K562 (cell line): ENCODE results near the gene CRYBG3. TPM values are rescaled to one million over a fixed set of nuclear protein-coding genes. Genes with fewer than 3 reads are reported as not detected.

Experiments
- ATAC-seq: fragments of 200-7000 bp; cut with Tn5 transposase; 3 replicates; pipeline ENCODE4 v1.9.1; 2020; ENCODE audit warnings: moderate library complexity
- BruUV-seq: library from RNA; stranded (reverse); fragments of 400-500 nt; replicated peaks from 2 replicates; lab custom pipeline; 2021; lab: Mats Ljungman, UMichigan
- CTCF ChIA-PET: fragments of 300-600 bp; formaldehyde crosslinking; extraction: SDS; loops from one replicate; lab custom pipeline; 2021; ENCODE audit warnings: low intra/inter-chr PET ratio; lab: Yijun Ruan, JAX
- POLR2A ChIA-PET: fragments of 300-600, 350-650 bp; sonication (Branson Sonifier 250); formaldehyde crosslinking; extraction: SDS; loops from one replicate; lab custom pipeline; 2021; ENCODE audit warnings: antibody characterized with exemption, inconsistent platforms; lab: Yijun Ruan, JAX
- DNase-seq, 4 experiments: peaks; one replicate each; pipeline versions ENCODE4 v3.0.0 to v3.0.0-alpha.2; 2011 to 2018; ENCODE audit warnings: low spot score in 3 of 4, mixed read lengths in 3 of 4; ENCODE audit errors: extremely low read depth in 1 of 4
- FAIRE-seq: peaks from 2 replicates; lab custom pipeline; 2011; peaks lifted over from hg19 to GRCh38; lab: Jason Lieb, UNC
- H2AFZ ChIP-seq: 2 replicates; pipeline ENCODE4 v1.6.0; 2011; ENCODE audit warnings: low read depth, low read length, control low read depth, inconsistent platforms
- H3K27ac ChIP-seq: fragments of 200-600 bp; 3 replicates; pipeline ENCODE4 v1.8.0; 2011; ENCODE audit warnings: low read depth, mild to moderate bottlenecking, control low read depth, inconsistent platforms, low read length, moderate library complexity, mixed read lengths; ENCODE audit errors: extremely low read depth
- H3K27me3 ChIP-seq, 2 experiments: fragments of 300-600 bp in 1 of 2; 2 replicates in 1 of 2; 3 replicates in 1 of 2; pipeline versions ENCODE4 v1.6.0 to v1.8.0; 2011; ENCODE audit warnings: inconsistent platforms in 2 of 2, low read length in 2 of 2, mild to moderate bottlenecking in 1 of 2, mixed read lengths in 1 of 2, moderate library complexity in 1 of 2; ENCODE audit not compliant: control insufficient read depth in 2 of 2, insufficient read depth in 2 of 2
- H3K36me3 ChIP-seq: fragments of 300-600 bp; 3 replicates; pipeline ENCODE4 v1.8.0; 2011; ENCODE audit warnings: mild to moderate bottlenecking, low read length, inconsistent platforms; ENCODE audit not compliant: control insufficient read depth, insufficient read depth
- H3K4me1 ChIP-seq, 2 experiments: fragments of 200-600 bp in 1 of 2; replicated peaks in 1 of 2; 2 replicates in 1 of 2; 3 replicates in 1 of 2; pipeline versions ENCODE4 v1.5.1 to v1.8.0; 2011; ENCODE audit warnings: inconsistent platforms in 2 of 2, low read length in 2 of 2, mild to moderate bottlenecking in 1 of 2, mixed read lengths in 1 of 2, moderate library complexity in 1 of 2; ENCODE audit not compliant: control insufficient read depth in 2 of 2, insufficient read depth in 2 of 2
- H3K4me2 ChIP-seq: 2 replicates; pipeline ENCODE4 v1.6.1; 2011; ENCODE audit warnings: low read length, control low read depth, inconsistent platforms, mixed read lengths; ENCODE audit not compliant: insufficient read depth
- H3K4me3 ChIP-seq: fragments of 200-600 bp; sonication (generic), shearing (Covaris generic); 2 replicates; pipeline ENCODE4 v1.5.1; 2016; ENCODE audit warnings: control low read depth, inconsistent platforms
- H3K79me2 ChIP-seq: fragments of 200-600 bp; 3 replicates; pipeline ENCODE4 v1.8.0; 2011; ENCODE audit warnings: low read length, inconsistent platforms; ENCODE audit not compliant: control insufficient read depth, insufficient read depth
- H3K9ac ChIP-seq, 2 experiments: 2 replicates each; pipeline versions ENCODE4 v1.6.0 to v1.6.1; 2011; ENCODE audit warnings: low read depth in 2 of 2, low read length in 2 of 2, control low read depth in 1 of 2, inconsistent platforms in 1 of 2, mild to moderate bottlenecking in 1 of 2, mixed read lengths in 1 of 2; ENCODE audit not compliant: insufficient read depth in 1 of 2
- H3K9me1 ChIP-seq: one replicate; pipeline ENCODE4 v1.6.0; 2011; ENCODE audit warnings: inconsistent platforms, mild to moderate bottlenecking, low read length, moderate library complexity; ENCODE audit not compliant: control insufficient read depth, insufficient read depth
- H3K9me3 ChIP-seq: replicated peaks from 2 replicates; pipeline ENCODE4 v1.5.1; 2011; ENCODE audit warnings: low read depth, low read length, inconsistent platforms; ENCODE audit not compliant: control insufficient read depth, insufficient read depth
- H4K20me1 ChIP-seq: replicated peaks from 2 replicates; pipeline ENCODE4 v1.6.1; 2011; ENCODE audit warnings: low read length, inconsistent platforms, mixed read lengths; ENCODE audit not compliant: control insufficient read depth, insufficient read depth
- CBX1 ChIP-seq: sonication (generic); IDR thresholded peaks from 2 replicates; pipeline ENCODE4 v1.6.1; 2016; ENCODE audit warnings: antibody characterized with exemption, low read depth, mild to moderate bottlenecking
- HNRNPL ChIP-seq: fragments of 200-400 bp; formaldehyde crosslinking; IDR thresholded peaks from 2 replicates; pipeline ENCODE4 v1.6.1; 2017; ENCODE audit warnings: low read depth, mild to moderate bottlenecking, low read length
- MCM5 ChIP-seq: fragments of 450-650 bp; IDR thresholded peaks from 2 replicates; pipeline ENCODE4 v1.6.1; 2016; ENCODE audit warnings: low read depth
- MEF2A ChIP-seq: IDR thresholded peaks from 2 replicates; pipeline ENCODE4 v1.6.1; 2011; ENCODE audit warnings: low read depth, mild to moderate bottlenecking, low read length, moderate library complexity; ENCODE audit not compliant: control insufficient read depth
- MTA2 ChIP-seq: fragments of 450-650 bp; IDR thresholded peaks from 2 replicates; pipeline ENCODE4 v1.6.1; 2016; ENCODE audit warnings: low read depth
- NR2C2 ChIP-seq, 2 experiments: fragments of 200-800 bp in 1 of 2; sonication (Bioruptor generic) in 1 of 2; sonication (generic) in 1 of 2; formaldehyde crosslinking in 1 of 2; IDR thresholded peaks; 2 replicates each; pipeline versions ENCODE4 v1.6.1 to v1.8.0; 2016 to 2022; ENCODE audit warnings: mild to moderate bottlenecking in 1 of 2, missing compliant biosample characterization in 1 of 2, missing genetic modification characterization in 1 of 2, missing genetic modification reagents in 1 of 2
- PHTF2 ChIP-seq: fragments of 250-450 bp; sonication (Bioruptor Pico); IDR thresholded peaks from 2 replicates; pipeline ENCODE4 v1.5.0; 2021; ENCODE audit warnings: mild to moderate bottlenecking
- SAFB2 ChIP-seq: fragments of 200-400 bp; formaldehyde crosslinking; IDR thresholded peaks from 2 replicates; pipeline ENCODE4 v1.6.1; 2018; ENCODE audit warnings: borderline replicate concordance, low read length, low read depth, moderate library complexity; ENCODE audit not compliant: severe bottlenecking
- SPI1 ChIP-seq: IDR thresholded peaks from 2 replicates; pipeline ENCODE4 v1.6.1; 2011; ENCODE audit warnings: low read depth, low read length, control low read depth, borderline replicate concordance
- SRF ChIP-seq, 2 experiments: fragments of 250-450, 450-650 bp in 1 of 2; sonication (Bioruptor Pico) in 1 of 2; sonication (generic) in 1 of 2; formaldehyde crosslinking; IDR thresholded peaks; 2 replicates each; pipeline versions ENCODE4 v1.5.0 to v1.5.1; 2020 to 2022; ENCODE audit warnings: mild to moderate bottlenecking in 1 of 2, missing genetic modification reagents in 1 of 2
- XRCC5 ChIP-seq: fragments of 200-400 bp; formaldehyde crosslinking; IDR thresholded peaks from 2 replicates; pipeline ENCODE4 v1.6.1; 2017; ENCODE audit warnings: low read depth, mild to moderate bottlenecking, low read length
- ZKSCAN8 ChIP-seq: fragments of 200-800 bp; sonication (Bioruptor generic); IDR thresholded peaks from 2 replicates; pipeline ENCODE4 v1.6.1; 2016; ENCODE audit warnings: missing genetic modification characterization, missing compliant biosample characterization
- ZNF121 ChIP-seq: sonication (generic); formaldehyde crosslinking; conservative IDR thresholded peaks from 2 replicates; pipeline ENCODE4 v1.8.0; 2022; ENCODE audit warnings: missing genetic modification reagents
- ZNF354B ChIP-seq: fragments of 250-450 bp; sonication (Bioruptor Pico); IDR thresholded peaks from 2 replicates; pipeline ENCODE4 v1.4.0; 2020
- ZNF436 ChIP-seq: fragments of 250-450, 450-650 bp; sonication (Bioruptor Pico); formaldehyde crosslinking; IDR thresholded peaks from 2 replicates; pipeline ENCODE4 v1.7.0; 2020; ENCODE audit warnings: mild to moderate bottlenecking
- ZNF449 ChIP-seq: fragments of 250-450 bp; sonication (Bioruptor Pico); IDR thresholded peaks from 2 replicates; pipeline ENCODE4 v1.8.0; 2022; ENCODE audit warnings: moderate library complexity, mild to moderate bottlenecking, inconsistent platforms
- ZNF583 ChIP-seq: fragments of 250-450 bp; sonication (Bioruptor Pico); IDR thresholded peaks from 2 replicates; pipeline ENCODE4 v1.4.0; 2020
- ZNF780A ChIP-seq: fragments of 250-450 bp; sonication (Bioruptor Pico); IDR thresholded peaks from 2 replicates; pipeline ENCODE4 v1.5.0; 2021; ENCODE audit warnings: mild to moderate bottlenecking
- WGBS: fragments of 100-300 bp; shearing (Covaris generic); methylation state at CpG from one replicate; pipeline ENCODE4 v1.1.6; 2016; ENCODE audit warnings: low coverage, mixed read lengths; ENCODE audit not compliant: insufficient coverage; ENCODE audit errors: missing lambda C conversion rate; 5-methylcytosine and 5-hydroxymethylcytosine counted together
- in situ Hi-C: fragments of 300-500 bp; cut with MboI; formaldehyde crosslinking; loops from 4 replicates; pipeline ENCODE4 v1.15.0; 2018; ENCODE audit warnings: inconsistent platforms, mixed read lengths
- intact Hi-C: fragments of 100-400 bp; cut with micrococcal nuclease; formaldehyde crosslinking; loops from 2 replicates; pipeline ENCODE4 v1.14.2; 2022
- polyA plus RNA-seq, 8 experiments: library from polyadenylated mRNA; depleted of rRNA in 4 of 8; stranded (reverse) in 5 of 8; unstranded in 3 of 8; fragments of >200 nt; fragmentation: Nextera tagmentation in 2 of 8; fragmentation: Illumina TruSeq in 1 of 8; extraction: Ambion mirVana in 2 of 8; extraction: Trizol in 1 of 8; gene quantifications; 2 replicates each; pipeline versions ENCODE4 v1.2.1 to v1.2.3, GENCODE V29; 2011 to 2014; ENCODE audit warnings: inconsistent platforms in 1 of 8, missing spikeins in 1 of 8
- total RNA-seq, 7 experiments: library from RNA; depleted of rRNA in 6 of 7; stranded (reverse); fragments of >200 nt in 6 of 7; fragmentation: Illumina TruSeq in 2 of 7; extraction: Trizol in 2 of 7; gene quantifications; 2 replicates each; pipeline versions ENCODE4 v1.2.1 to v1.2.3, GENCODE V29; 2011 to 2021; ENCODE audit warnings: low replicate concordance in 1 of 7

CRYBG3 gene
- total and polyA plus RNA-seq, 9 of the 15 experiments (the other 6 are each of a cell fraction or from before 2014, with no cell fraction given): 0.08 to 0.72 (median 0.18) TPM

GRCh38 chr3:97871801-97872524 is 50.2 kb downstream of the CRYBG3 start:
- no peak overlapping the region for H3K27ac ChIP-seq
- 0% methylated on average over 6 of the region's 6 CpGs for WGBS
- H3K4me3 ChIP-seq: no peak overlapping the region
- no TSS peak for BruUV-seq
- DNase-seq: no peak
- no peaks in the 10 kb centered on the region for H3K4me1 ChIP-seq
- H4K20me1 ChIP-seq: no peaks in the 10 kb centered on the region
- POLR2A ChIA-PET: no interaction called here
- CTCF ChIA-PET: no interaction called here
- TF ChIP-seq ZKSCAN8 (CRISPR knock-in tag): no peak
- no peak for TF ChIP-seq HNRNPL
- no peak for TF ChIP-seq ZNF449 (CRISPR knock-in tag)
- TF ChIP-seq MCM5: no peak
- no peak for TF ChIP-seq SAFB2
- no peak for TF ChIP-seq ZNF583
- no peak for TF ChIP-seq ZNF780A (CRISPR knock-in tag)
- TF ChIP-seq ZNF354B (CRISPR knock-in tag): no peak
- no peak for TF ChIP-seq MTA2
- TF ChIP-seq CBX1: no peak
- TF ChIP-seq NR2C2 (CRISPR knock-in tag; IDR thresholded peaks at IDR 0.05): no peak
- TF ChIP-seq NR2C2 (tag; IDR thresholded peaks at IDR 0.05): no peak
- no peak for TF ChIP-seq ZNF436
- TF ChIP-seq XRCC5: no peak
- no peak for TF ChIP-seq PHTF2 (CRISPR knock-in tag)
- TF ChIP-seq ZNF121: no peak
- TF ChIP-seq SRF (CRISPR knock-in tag; IDR thresholded peaks at IDR 0.05): no peak
- no peak for TF ChIP-seq MEF2A
- TF ChIP-seq SPI1: no peak
- TF ChIP-seq, all 486 proteins: peak for 0
- no peak for ATAC-seq
- H3K9me1 ChIP-seq: no peaks in the 10 kb centered on the region
- in situ Hi-C loops (no loop called here), intact Hi-C loops (no loop called here)
- no peaks in the 10 kb centered on the region for H3K9me3 ChIP-seq
- H3K36me3 ChIP-seq: no peaks in the 10 kb centered on the region
- FAIRE-seq: no peak
- no peak overlapping the region for H2AFZ ChIP-seq
- no peaks in the 10 kb centered on the region for H3K79me2 ChIP-seq
- no peak overlapping the region for H3K9ac ChIP-seq
- no peaks in the 10 kb centered on the region for H3K27me3 ChIP-seq
- H3K4me2 ChIP-seq: no peak overlapping the region
